Testis (tissue), 2 donors: ENCODE data around the gene TMEM233.

ENCODE experiments used
- POLR2A ChIP-seq: fragments of 450-650 bp; IDR thresholded peaks from one replicate; pipeline ENCODE4 v1.6.1; 2017; ENCODE audit warnings: antibody characterized with exemption, mild to moderate bottlenecking, moderate library complexity
- TF ChIP-seq, protein P1 (sequence below), 3 experiments: fragments of 450-650 bp in 2 of 3; fragments of 200-600 bp in 1 of 3; sonication (generic) in 1 of 3; IDR thresholded peaks; one replicate each; pipeline ENCODE4 v1.5.1; 2016 to 2019; ENCODE audit warnings: antibody characterized with exemption in 3 of 3, mild to moderate bottlenecking in 2 of 3, moderate library complexity in 1 of 3

DNA sequence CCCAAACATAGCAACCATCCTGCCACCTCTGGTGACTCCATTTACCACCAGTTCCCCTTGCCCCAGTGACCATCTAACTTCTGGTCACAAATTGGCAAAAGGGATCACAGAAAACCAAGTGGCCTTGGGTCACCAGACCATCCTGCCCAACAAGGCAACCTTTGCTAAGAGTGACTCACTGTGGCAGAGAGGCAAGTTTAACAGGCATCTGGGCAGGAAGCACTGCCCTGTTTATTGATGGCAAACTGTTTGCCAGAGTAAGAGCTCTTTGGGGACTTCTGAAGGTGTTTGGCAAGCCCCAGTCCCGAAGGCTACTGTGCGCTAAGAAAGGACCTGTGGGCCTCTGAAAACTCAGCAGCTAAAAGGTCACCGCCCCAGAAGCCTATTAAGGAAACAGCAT lies 28.2 kb upstream of the TMEM233 start:
- TF ChIP-seq, protein P1, sequence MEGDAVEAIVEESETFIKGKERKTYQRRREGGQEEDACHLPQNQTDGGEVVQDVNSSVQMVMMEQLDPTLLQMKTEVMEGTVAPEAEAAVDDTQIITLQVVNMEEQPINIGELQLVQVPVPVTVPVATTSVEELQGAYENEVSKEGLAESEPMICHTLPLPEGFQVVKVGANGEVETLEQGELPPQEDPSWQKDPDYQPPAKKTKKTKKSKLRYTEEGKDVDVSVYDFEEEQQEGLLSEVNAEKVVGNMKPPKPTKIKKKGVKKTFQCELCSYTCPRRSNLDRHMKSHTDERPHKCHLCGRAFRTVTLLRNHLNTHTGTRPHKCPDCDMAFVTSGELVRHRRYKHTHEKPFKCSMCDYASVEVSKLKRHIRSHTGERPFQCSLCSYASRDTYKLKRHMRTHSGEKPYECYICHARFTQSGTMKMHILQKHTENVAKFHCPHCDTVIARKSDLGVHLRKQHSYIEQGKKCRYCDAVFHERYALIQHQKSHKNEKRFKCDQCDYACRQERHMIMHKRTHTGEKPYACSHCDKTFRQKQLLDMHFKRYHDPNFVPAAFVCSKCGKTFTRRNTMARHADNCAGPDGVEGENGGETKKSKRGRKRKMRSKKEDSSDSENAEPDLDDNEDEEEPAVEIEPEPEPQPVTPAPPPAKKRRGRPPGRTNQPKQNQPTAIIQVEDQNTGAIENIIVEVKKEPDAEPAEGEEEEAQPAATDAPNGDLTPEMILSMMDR (IDR thresholded peaks at IDR 0.05): no peak
- TF ChIP-seq POLR2A: no peak
